MCF 10A (cell line): ENCODE measurements around the gene PCBD2. TPM values are rescaled to one million over a fixed set of nuclear protein-coding genes. Genes with fewer than 3 reads are reported as not detected.
A peak's percentile ranks its signal among the peaks of the same experiment; 100 is the strongest.
"Not testable (repeated sequence)": the region's sequence is repeated elsewhere in the genome, so short reads cannot be mapped to it uniquely, and the experiment has no call there.

Experiments used
- Bru-seq: library from RNA; stranded (reverse); fragments of 400-500 nt; gene quantifications from one replicate; lab custom pipeline; 2021; lab: Mats Ljungman, UMichigan
- BruChase-seq, 2 experiments: library from RNA; stranded (reverse); fragments of 400-500 nt; gene quantifications; one replicate each; lab custom pipeline; 2021; lab: Mats Ljungman, UMichigan
- BruUV-seq: library from RNA; stranded (reverse); fragments of 400-500 nt; replicated peaks from 2 replicates; lab custom pipeline; 2021; lab: Mats Ljungman, UMichigan
- CTCF ChIA-PET: fragments of 300-600 bp; sonication (Branson Sonifier 250); formaldehyde crosslinking; extraction: SDS; loops from one replicate; lab custom pipeline; 2021; ENCODE audit warnings: antibody characterized with exemption, inconsistent platforms; lab: Yijun Ruan, JAX
- POLR2A ChIA-PET: fragments of 300-600, 350-650 bp; sonication (Branson Sonifier 250); formaldehyde crosslinking; extraction: SDS; loops from one replicate; lab custom pipeline; 2020; ENCODE audit warnings: antibody characterized with exemption, inconsistent platforms; lab: Yijun Ruan, JAX
- DNase-seq: peaks from one replicate; pipeline ENCODE4 v3.0.0-alpha.2; 2018; ENCODE audit not compliant: unreplicated experiment
- H3K27ac Mint-ChIP-seq: one replicate; pipeline ENCODE4 v1.8.0; 2022; ENCODE audit warnings: mild to moderate bottlenecking, low read depth, mixed read lengths; ENCODE audit not compliant: unreplicated experiment
- H3K27me3 Mint-ChIP-seq: one replicate; pipeline ENCODE4 v1.8.0; 2022; ENCODE audit warnings: mixed read lengths; ENCODE audit not compliant: insufficient read depth, unreplicated experiment
- H3K36me3 Mint-ChIP-seq: one replicate; pipeline ENCODE4 v1.8.0; 2022; ENCODE audit warnings: mild to moderate bottlenecking, moderate library complexity, mixed read lengths; ENCODE audit not compliant: insufficient read depth, unreplicated experiment
- H3K4me1 Mint-ChIP-seq: one replicate; pipeline ENCODE4 v1.8.0; 2022; ENCODE audit warnings: mixed read lengths; ENCODE audit not compliant: insufficient read depth, unreplicated experiment
- H3K4me3 Mint-ChIP-seq: one replicate; pipeline ENCODE4 v1.8.0; 2022; ENCODE audit warnings: mild to moderate bottlenecking, moderate library complexity, mixed read lengths; ENCODE audit not compliant: unreplicated experiment
- H3K9me3 Mint-ChIP-seq: one replicate; pipeline ENCODE4 v1.8.0; 2022; ENCODE audit warnings: mixed read lengths; ENCODE audit not compliant: unreplicated experiment
- CTCF ChIP-seq: fragments of 200-600 bp; IDR thresholded peaks from one replicate; pipeline ENCODE4 v1.8.0; 2022; ENCODE audit warnings: antibody characterized with exemption, mild to moderate bottlenecking; ENCODE audit not compliant: unreplicated experiment
- intact Hi-C: fragments of 100-400 bp; cut with micrococcal nuclease; formaldehyde crosslinking; loops from 2 replicates; pipeline ENCODE4 v1.14.1; 2022
- long read RNA-seq: library from polyadenylated mRNA; stranded (forward); transcript quantifications from one replicate; pipeline ENCODE4 v2.0.0, GENCODE V29; 2022
- total RNA-seq: library from RNA; stranded (reverse); gene quantifications from 2 replicates; pipeline ENCODE4 v1.2.3, GENCODE V29; 2022

Gene PCBD2
- total RNA-seq = 27.3 and 34.5 TPM in 2 replicates
- percentile 90 among the genes with signal in this experiment for Bru-seq, nascent RNA
- percentile 86 among the genes with signal in this experiment for BruChase-seq, experiment 1, labeled RNA remaining after a 6-hour chase
- BruChase-seq, experiment 2, labeled RNA remaining after a 2-hour chase = percentile 88 among the genes with signal in this experiment
- long read RNA-seq, transcript PCBD2-201 (4 exons, 1,223 nt) = major isoform, 38 of 59 reads
- long read RNA-seq, partial matches to known transcripts = 4 of 59 reads
- long read RNA-seq, other reads (novel, unspliced or antisense) = 17 of 59 reads

GRCh38 chr5:134904610-134905245, at the start of gene PCBD2:
TSS of gene PCBD2 (plus strand) at chr5:134905131. CDS start at chr5:134905140, 9 bp downstream.
- peak within 1 kb of the TSS; percentile 96 for H3K4me3 Mint-ChIP-seq
- intact Hi-C loops = loop anchor here (1.0 to 2.0 kb wide), 8 partner anchors 30 to 602 kb away; partner anchors contain the start of genes CAMLG and TXNDC15
- H3K27ac Mint-ChIP-seq = peak within 1 kb of the TSS; percentile 94
- H3K27me3 Mint-ChIP-seq = no peaks in the 10 kb centered on the region
- peaks cover 32% of the 10 kb centered on the region for H3K36me3 Mint-ChIP-seq
- POLR2A ChIA-PET = interaction anchor here (0.7 to 2.5 kb wide), 34 partner anchors 8 to 729 kb away, joined by 3 to 32 read pairs (median 4); partner anchors contain the start of genes C5orf24, CAMLG, DDX46 and JADE2
- H3K4me1 Mint-ChIP-seq = no peaks in the 10 kb centered on the region
- CTCF ChIA-PET = interaction anchor here (0.6 to 3.9 kb wide), 55 partner anchors 9 to 705 kb away, joined by 3 to 30 read pairs (median 4); partner anchors contain the start of genes C5orf24 and TXNDC15
- peak; percentile 94 for DNase-seq
- TF ChIP-seq CTCF = peak; percentile 95
- BruUV-seq = no TSS peak
- H3K9me3 Mint-ChIP-seq = no peaks in the 10 kb centered on the region

- H3K9me3 Mint-ChIP-seq, intact Hi-C loops, H3K4me1 Mint-ChIP-seq, H3K4me3 Mint-ChIP-seq, DNase-seq, BruUV-seq, H3K27me3 Mint-ChIP-seq, H3K27ac Mint-ChIP-seq: not testable (repeated sequence)
- H3K36me3 Mint-ChIP-seq = peaks cover 88% of the 10 kb centered on the region
- ChIA-PET POLR2A (interaction anchor here (2.3 kb wide), 1 partner anchor 11 kb away, joined by 9 read pairs; the partner anchor contains the start of gene C5orf24), CTCF (interaction anchor here (0.6 to 2.0 kb wide), 3 partner anchors 8 to 312 kb away, joined by 3 to 5 read pairs (median 3); no protein-coding TSS in a partner anchor)
Observed at GRCh38 chr5:134856465-134856864, 48.5 kb upstream of the PCBD2 start.

DNA sequence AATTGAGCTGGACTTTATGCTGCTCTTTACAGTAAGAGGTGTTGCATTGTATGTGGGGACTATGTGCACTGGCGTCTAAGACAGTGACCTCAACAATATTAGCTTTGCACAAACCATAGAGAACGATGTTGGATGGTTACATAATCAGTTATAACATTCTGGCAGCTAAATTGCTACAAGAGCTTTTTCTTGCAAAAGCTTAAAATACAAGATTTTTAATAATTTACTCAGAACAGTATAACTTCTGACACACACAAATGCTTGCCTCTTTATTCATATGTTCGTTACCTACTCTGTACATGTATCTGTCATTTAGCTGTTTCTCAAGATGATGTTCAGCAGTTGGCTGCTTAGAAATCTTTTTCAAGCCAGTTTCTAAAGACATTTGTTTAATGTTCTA, 47.5 kb upstream of the PCBD2 start:
- peaks cover 6% of the 10 kb centered on the region for H3K4me1 Mint-ChIP-seq
- peaks cover 85% of the 10 kb centered on the region for H3K36me3 Mint-ChIP-seq
- ChIA-PET CTCF (interaction anchor here (0.6 kb wide), 1 partner anchor 91 kb away, joined by 3 read pairs; no protein-coding TSS in a partner anchor), POLR2A (interaction anchor here (0.9 to 1.2 kb wide), 3 partner anchors 9 to 17 kb away, joined by 3 read pairs; partner anchors contain the start of gene TXNDC15)
- no peak overlapping the region for H3K4me3 Mint-ChIP-seq
- H3K9me3 Mint-ChIP-seq = no peaks in the 10 kb centered on the region
- no peak for DNase-seq
- TF ChIP-seq CTCF = no peak
- no TSS peak for BruUV-seq
- H3K27ac Mint-ChIP-seq = no peak overlapping the region
- H3K27me3 Mint-ChIP-seq = no peaks in the 10 kb centered on the region
- intact Hi-C loops = no loop called here

GRCh38 chr5:134864707-134865106, 40.2 kb upstream of the PCBD2 start:
- H3K9me3 Mint-ChIP-seq = no peaks in the 10 kb centered on the region
- POLR2A ChIA-PET = interaction anchor here (1.4 to 2.0 kb wide), 4 partner anchors 9 to 19 kb away, joined by 3 to 11 read pairs (median 5); partner anchors contain the start of genes C5orf24 and TXNDC15
- TF ChIP-seq CTCF = no peak
- DNase-seq = no peak
- H3K36me3 Mint-ChIP-seq = peaks cover 43% of the 10 kb centered on the region
- H3K4me3 Mint-ChIP-seq = no peak overlapping the region
- BruUV-seq = no TSS peak
- CTCF ChIA-PET = interaction anchor here (1.1 to 3.4 kb wide), 4 partner anchors 9 to 13 kb away, joined by 5 to 13 read pairs (median 8); no protein-coding TSS in a partner anchor
- H3K27me3 Mint-ChIP-seq = no peaks in the 10 kb centered on the region
- H3K27ac Mint-ChIP-seq = no peak overlapping the region
- intact Hi-C loops = no loop called here
- H3K4me1 Mint-ChIP-seq = no peaks in the 10 kb centered on the region
